ENCODE data around the gene TOX2. TPM values are rescaled to one million over a fixed set of nuclear protein-coding genes. Genes with fewer than 3 reads are reported as not detected.

TOX2 gene
- total RNA-seq, 1 experiment from 2014 or later: 1.7 TPM

DNA sequence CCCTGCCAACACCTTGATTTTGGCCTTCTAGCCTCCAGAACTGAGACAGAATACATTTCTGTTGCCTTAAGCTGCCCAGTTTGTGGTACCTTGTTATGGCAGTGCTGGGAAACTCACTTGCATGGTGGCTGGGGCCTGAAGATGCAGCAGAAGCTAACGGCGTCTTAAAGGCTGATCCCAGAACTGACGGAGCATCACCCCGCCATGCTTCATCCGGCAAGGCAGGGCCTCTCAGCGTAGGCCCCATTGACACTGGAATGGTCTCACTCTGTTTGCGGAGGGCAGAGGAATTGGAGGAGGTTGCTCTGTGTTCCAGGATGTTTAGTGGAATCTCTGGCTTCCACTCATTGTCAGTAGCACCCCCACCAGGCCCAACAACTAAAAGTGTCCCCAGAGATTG lies 170.2 kb downstream of the TOX2 start:
- Histone ChIP-seq H3T11ph (ENCODE audit: low read length) (no peak overlapping the region), H4K8ac (replicated peaks; ENCODE audit: insufficient read length, low read depth, low read length) (no peak overlapping the region), H3K27me3 (ENCODE audit: insufficient read depth, low read length) (no peaks in the 10 kb centered on the region), H3K27ac (ENCODE audit: insufficient read length, low read depth, low read length) (no peak overlapping the region), H2AK5ac (ENCODE audit: insufficient read length, low read length) (no peak overlapping the region), H4K91ac (ENCODE audit: insufficient read length, low read depth, low read length) (no peak overlapping the region), H3K9ac (ENCODE audit: extremely low read depth, insufficient read length, low read length) (no peak overlapping the region), H3K79me1 (ENCODE audit: insufficient read depth, low read depth, low read length, poor library complexity, severe bottlenecking) (no peaks in the 10 kb centered on the region), H4K5ac (ENCODE audit: insufficient read length, low read depth, low read length) (no peak overlapping the region), H3K18ac (ENCODE audit: insufficient read length, low read depth, low read length) (no peak overlapping the region), H2BK15ac (ENCODE audit: low read depth, low read length) (no peak overlapping the region), H3K14ac (ENCODE audit: insufficient read depth, low read length) (0 out of 2 replicates have a peak overlapping the region, but pooled peaks have one; percentile 25), H4K20me1 (ENCODE audit: control insufficient read depth, insufficient read depth, insufficient read length) (no peaks in the 10 kb centered on the region), H3K9me3 (ENCODE audit: control insufficient read depth, low read depth, low read length) (no peaks in the 10 kb centered on the region), H3K23ac (ENCODE audit: insufficient read length, low read depth, low read length) (no peak overlapping the region), H2BK5ac (ENCODE audit: insufficient read length, low read length) (no peak overlapping the region), H2BK12ac (ENCODE audit: insufficient read length, low read depth, low read length) (no peak overlapping the region), H3K79me2 (ENCODE audit: insufficient read depth, low read length) (no peaks in the 10 kb centered on the region), H2AFZ (ENCODE audit: low read length) (no peak overlapping the region), H3K23me2 (ENCODE audit: insufficient read length, low read depth, low read length, poor library complexity, severe bottlenecking) (no peaks in the 10 kb centered on the region), H2BK120ac (ENCODE audit: low read depth, low read length, poor library complexity, severe bottlenecking) (no peak overlapping the region), H3K4me2 (ENCODE audit: insufficient read depth, insufficient read length, low read length) (no peak overlapping the region), H3K4ac (ENCODE audit: low read depth, low read length) (no peak overlapping the region), H3K56ac (ENCODE audit: insufficient read length, low read depth, low read length) (no peak overlapping the region), H3K4me1 (ENCODE audit: insufficient read depth, low read length) (0 out of 2 replicates have a peak, but pooled peaks cover 1% of the 10 kb centered on the region), H2BK20ac (ENCODE audit: low read depth, low read length, poor library complexity, severe bottlenecking) (no peak overlapping the region)
- DNase-seq: no peak
- H3K27ac Mint-ChIP-seq: no peak overlapping the region
- no CpG with 5 or more reads among the region's 7 CpGs for WGBS (ENCODE audit: extremely low coverage, insufficient read length, low lambda C conversion rate)
- H3K36me3 Mint-ChIP-seq (ENCODE audit: insufficient read depth in 1 of 3, low read depth in 3 of 3): no peaks in the 10 kb centered on the region
- no peak overlapping the region for H3K4me3 Mint-ChIP-seq
- H3K4me1 Mint-ChIP-seq: peaks cover 0 to under 1% of the 10 kb centered on the region in 2 experiments; a peak in 1 of 4 replicates
- no peaks in the 10 kb centered on the region for H3K9me3 Mint-ChIP-seq
- no peaks in the 10 kb centered on the region for H3K27me3 Mint-ChIP-seq (ENCODE audit: low read depth)
- no peak for TF ChIP-seq CTCF (conservative IDR thresholded peaks at IDR 0.05)
